Stimulated activated CD4-positive, alpha-beta T cell treated with anti-CD3 and anti-CD28 coated beads, Interleukin-12 subunit alpha, Interleukin-12 subunit beta, amount 100 ng/mL, for 24 hours (primary cell): ENCODE results near the gene RALGPS1.
"Not testable (repeated sequence)": the region's sequence is repeated elsewhere in the genome, so short reads cannot be mapped to it uniquely, and the experiment has no call there.

ENCODE experiments used
- DNase-seq, 2 experiments: peaks; one replicate each; pipeline ENCODE4 v3.0.0-alpha.2; 2020; ENCODE audit warnings: low read depth in 2 of 2

The RALGPS1 gene

GRCh38 chr9:127137640-127138360 is 223.2 kb downstream of the RALGPS1 start:
- no peak for DNase-seq

GRCh38 chr9:127138444-127138843 is 223.9 kb downstream of the RALGPS1 start:
- DNase-seq, result no peak

- DNase-seq, result no peak
Measured at GRCh38 chr9:127139071-127139731, 224.6 kb downstream of the RALGPS1 start.

GRCh38 chr9:127139775-127140174 is 225.2 kb downstream of the RALGPS1 start:
- DNase-seq, result no peak

- no peak for DNase-seq
Measured at GRCh38 chr9:127140181-127140580, 225.6 kb downstream of the RALGPS1 start.

GRCh38 chr9:127140842-127141675 is 226.5 kb downstream of the RALGPS1 start:
- no peak for DNase-seq

- DNase-seq, result no peak
Measured at GRCh38 chr9:127142291-127142690, 227.7 kb downstream of the RALGPS1 start.

- DNase-seq, result no peak
Measured at GRCh38 chr9:127142931-127143464, 228.4 kb downstream of the RALGPS1 start.

GRCh38 chr9:127143920-127144465 is 229.4 kb downstream of the RALGPS1 start:
- DNase-seq, result no peak

GRCh38 chr9:127144670-127145445 is 230.3 kb downstream of the RALGPS1 start:
- DNase-seq, result no peak

- DNase-seq, result not testable (repeated sequence)
Measured at GRCh38 chr9:127146841-127147240, 232.3 kb downstream of the RALGPS1 start.

- DNase-seq, result no peak
Measured at GRCh38 chr9:127147251-127147650, 232.7 kb downstream of the RALGPS1 start.

GRCh38 chr9:127148014-127148413 is 233.4 kb downstream of the RALGPS1 start:
- no peak for DNase-seq

- no peak for DNase-seq
Measured at GRCh38 chr9:127149010-127149409, 234.4 kb downstream of the RALGPS1 start.

- DNase-seq, result no peak
Measured at GRCh38 chr9:127149463-127150390, 235.1 kb downstream of the RALGPS1 start.

GRCh38 chr9:127153501-127153900 is 238.9 kb downstream of the RALGPS1 start:
- no peak for DNase-seq

GRCh38 chr9:127154003-127154389 is 239.4 kb downstream of the RALGPS1 start:
- no peak for DNase-seq

- no peak for DNase-seq
Measured at GRCh38 chr9:127154390-127155191, 240.0 kb downstream of the RALGPS1 start.

GRCh38 chr9:127155314-127155960 is 240.9 kb downstream of the RALGPS1 start:
- DNase-seq, result no peak
